ENCODE measurements around the gene CMA1.
"Not testable (repeated sequence)": the region's sequence is repeated elsewhere in the genome, so short reads cannot be mapped to it uniquely, and the experiment has no call there.

CMA1 gene

GRCh38 chr14:24483604-24484252, 24.3 kb downstream of the CMA1 start (continued):
- no peak for TF ChIP-seq PPARA (CRISPR knock-in tag; IDR thresholded peaks at IDR 0.05; ENCODE audit: borderline replicate concordance)

GRCh38 chr14:24482699-24483303, 25.3 kb downstream of the CMA1 start:
- ATAC-seq = not testable (repeated sequence)

GRCh38 chr14:24481622-24482324, 26.3 kb downstream of the CMA1 start:
- TF ChIP-seq ESRRG (CRISPR knock-in tag; IDR thresholded peaks at IDR 0.05) (no peak), TOX (CRISPR knock-in tag; IDR thresholded peaks at IDR 0.05; ENCODE audit: borderline replicate concordance) (no peak), ZNF565 (CRISPR knock-in tag; conservative IDR thresholded peaks at IDR 0.05; ENCODE audit: low read depth) (no peak), RARB (CRISPR knock-in tag; IDR thresholded peaks at IDR 0.05) (no peak), ZNF70 (CRISPR knock-in tag; IDR thresholded peaks at IDR 0.05) (no peak), PPARA (CRISPR knock-in tag; IDR thresholded peaks at IDR 0.05; ENCODE audit: borderline replicate concordance) (no peak), PATZ1 (CRISPR knock-in tag; IDR thresholded peaks at IDR 0.05; ENCODE audit: borderline replicate concordance) (no peak), POU6F1 (CRISPR knock-in tag; IDR thresholded peaks at IDR 0.05; ENCODE audit: borderline replicate concordance, low read depth) (no peak), CREB5 (CRISPR knock-in tag; IDR thresholded peaks at IDR 0.05; ENCODE audit: low read depth) (no peak), CSDC2 (CRISPR knock-in tag; IDR thresholded peaks at IDR 0.05) (no peak), GLIS3 (CRISPR knock-in tag; IDR thresholded peaks at IDR 0.05) (no peak), OSR1 (CRISPR knock-in tag; IDR thresholded peaks at IDR 0.05) (no peak), ZFP3 (CRISPR knock-in tag; IDR thresholded peaks at IDR 0.05) (no peak), TSHZ2 (CRISPR knock-in tag; IDR thresholded peaks at IDR 0.05) (no peak), ZFP30 (CRISPR knock-in tag; IDR thresholded peaks at IDR 0.05) (no peak), ZNF8 (CRISPR knock-in tag; IDR thresholded peaks at IDR 0.05) (no peak), ZC3H10 (CRISPR knock-in tag; IDR thresholded peaks at IDR 0.05) (no peak)
- peak; percentile 98 for ATAC-seq

- ATAC-seq = not testable (repeated sequence)
Observed at GRCh38 chr14:24479999-24480398, 28.1 kb downstream of the CMA1 start.

GRCh38 chr14:24475261-24475660, 32.8 kb downstream of the CMA1 start:
- ATAC-seq = no peak

More at GRCh38 chr14:24475261-24475660, 32.8 kb downstream of the CMA1 start:
- TF ChIP-seq ESRRG (CRISPR knock-in tag; IDR thresholded peaks at IDR 0.05) (no peak), ZNF70 (CRISPR knock-in tag; IDR thresholded peaks at IDR 0.05) (no peak), OSR1 (CRISPR knock-in tag; IDR thresholded peaks at IDR 0.05) (no peak), PATZ1 (CRISPR knock-in tag; IDR thresholded peaks at IDR 0.05; ENCODE audit: borderline replicate concordance) (no peak), TOX (CRISPR knock-in tag; IDR thresholded peaks at IDR 0.05; ENCODE audit: borderline replicate concordance) (no peak), SNAI2 (CRISPR knock-in tag; IDR thresholded peaks at IDR 0.05) (no peak)
